Fibroblast of lung (primary cell): ENCODE data around the gene ADGRD2.

Experiments used
- EZH2 ChIP-seq: IDR thresholded peaks from 2 replicates; pipeline ENCODE4 v1.5.1; 2012; ENCODE audit warnings: low read length, control low read depth, mild to moderate bottlenecking; ENCODE audit errors: missing control alignments
- TF ChIP-seq, protein P1 (sequence below), 2 donors: IDR thresholded peaks in 1 of 2; conservative IDR thresholded peaks in 1 of 2; 1 replicate in 1 of 2; 2 replicates in 1 of 2; pipeline ENCODE4 v1.5.1; 2011 to 2012; ENCODE audit warnings: low read length in 2 of 2, control low read depth in 1 of 2, inconsistent platforms in 1 of 2, low read depth in 1 of 2, mild to moderate bottlenecking in 1 of 2

GRCh38 chr9:124472770-124473169, 22.5 kb downstream of the ADGRD2 start:
- TF ChIP-seq, protein P1, sequence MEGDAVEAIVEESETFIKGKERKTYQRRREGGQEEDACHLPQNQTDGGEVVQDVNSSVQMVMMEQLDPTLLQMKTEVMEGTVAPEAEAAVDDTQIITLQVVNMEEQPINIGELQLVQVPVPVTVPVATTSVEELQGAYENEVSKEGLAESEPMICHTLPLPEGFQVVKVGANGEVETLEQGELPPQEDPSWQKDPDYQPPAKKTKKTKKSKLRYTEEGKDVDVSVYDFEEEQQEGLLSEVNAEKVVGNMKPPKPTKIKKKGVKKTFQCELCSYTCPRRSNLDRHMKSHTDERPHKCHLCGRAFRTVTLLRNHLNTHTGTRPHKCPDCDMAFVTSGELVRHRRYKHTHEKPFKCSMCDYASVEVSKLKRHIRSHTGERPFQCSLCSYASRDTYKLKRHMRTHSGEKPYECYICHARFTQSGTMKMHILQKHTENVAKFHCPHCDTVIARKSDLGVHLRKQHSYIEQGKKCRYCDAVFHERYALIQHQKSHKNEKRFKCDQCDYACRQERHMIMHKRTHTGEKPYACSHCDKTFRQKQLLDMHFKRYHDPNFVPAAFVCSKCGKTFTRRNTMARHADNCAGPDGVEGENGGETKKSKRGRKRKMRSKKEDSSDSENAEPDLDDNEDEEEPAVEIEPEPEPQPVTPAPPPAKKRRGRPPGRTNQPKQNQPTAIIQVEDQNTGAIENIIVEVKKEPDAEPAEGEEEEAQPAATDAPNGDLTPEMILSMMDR (conservative IDR thresholded peaks at IDR 0.05 in 1 of 2, IDR thresholded peaks at IDR 0.05 in 1 of 2; ENCODE audit: low read depth in 1 of 2, low read length in 2 of 2): no peak
- TF ChIP-seq EZH2: no peak
